Left lung (tissue), 10 donors: ENCODE data around the gene ATP6V0E2. TPM values are rescaled to one million over a fixed set of nuclear protein-coding genes. Genes with fewer than 3 reads are reported as not detected.

Experiments used
- ATAC-seq: fragments of 200-7000 bp; cut with Tn5 transposase; one replicate; pipeline ENCODE4 v1.9.1; 2020; ENCODE audit warnings: moderate library complexity
- DNase-seq, 4 donors: peaks; one replicate each; pipeline ENCODE4 v3.0.0-alpha.2; 2013 to 2020
- H3K27ac ChIP-seq, 2 donors: fragments of 200-600 bp; sonication (generic) in 1 of 2; one replicate each; pipeline versions ENCODE4 v1.5.0 to v1.8.0; 2020 to 2021
- H3K27me3 ChIP-seq, 2 donors: fragments of 200-600 bp; sonication (generic) in 1 of 2; one replicate each; pipeline versions ENCODE4 v1.5.0 to v1.8.0; 2020 to 2021
- H3K36me3 ChIP-seq, 2 donors: fragments of 200-600 bp; sonication (generic) in 1 of 2; one replicate each; pipeline versions ENCODE4 v1.5.0 to v1.8.0; 2020 to 2021
- H3K4me1 ChIP-seq, 2 donors: fragments of 200-600 bp; one replicate each; pipeline ENCODE4 v1.8.0; 2021
- H3K4me3 ChIP-seq, 2 donors: fragments of 200-600 bp; sonication (generic) in 1 of 2; one replicate each; pipeline versions ENCODE4 v1.5.0 to v1.8.0; 2020 to 2021; ENCODE audit warnings: mild to moderate bottlenecking in 1 of 2
- H3K9me3 ChIP-seq, 2 donors: fragments of 200-600 bp; sonication (generic) in 1 of 2; one replicate each; pipeline versions ENCODE4 v1.5.0 to v1.8.0; 2020 to 2021
- intact Hi-C, 2 donors: fragments of 100-400 bp; cut with DNase I; formaldehyde crosslinking; loops; one replicate each; pipeline versions ENCODE4 v1.11.2 to v1.14.2; 2022
- polyA plus RNA-seq, 6 donors: library from polyadenylated mRNA; unstranded; fragments of 120-200 nt; gene quantifications; one replicate each; pipeline ENCODE4 v1.2.1, GENCODE V29; 2013; ENCODE audit not compliant: insufficient read length in 6 of 6
- total RNA-seq, 2 donors: library from RNA; stranded (reverse); fragmentation: NEBNext Ultra II Directional; extraction: Animal tissue kit (Norgen Biotek cat#: 25700); gene quantifications; one replicate each; pipeline ENCODE4 v1.2.1, GENCODE V29; 2021
- TF ChIP-seq, protein P1 (sequence below), 2 donors: fragments of 200-600 bp; sonication (generic) in 1 of 2; IDR thresholded peaks; one replicate each; pipeline versions ENCODE4 v1.5.0 to v1.8.0; 2021; ENCODE audit warnings: antibody characterized with exemption in 2 of 2
- donor health status: DM: no; HTN: yes; CAD: no.
- donor health status: DM: no; HTN: no; CAD: no.

ATP6V0E2 gene
- total and polyA plus RNA-seq, 8 donors = 14.0 to 30.5 (median 16.9) TPM

DNA sequence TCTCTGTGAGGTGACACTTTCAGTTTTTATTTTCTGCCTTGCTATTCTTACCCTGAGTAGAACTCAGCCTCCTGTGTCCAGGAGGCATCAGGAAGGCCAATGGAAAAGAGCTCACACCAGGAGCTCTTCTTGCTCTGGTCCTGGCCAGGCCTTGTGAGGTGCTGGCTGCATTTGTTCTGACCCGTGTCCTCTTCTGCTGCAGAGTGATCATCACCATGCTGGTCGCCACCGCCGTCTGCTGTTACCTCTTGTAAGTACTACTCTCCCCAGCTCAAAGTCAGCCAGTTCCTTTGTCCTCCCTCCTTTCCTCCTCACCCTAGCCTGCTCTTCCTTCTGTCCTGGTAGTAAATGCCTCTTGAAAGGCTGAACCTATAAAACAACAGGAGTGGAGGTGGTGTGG lies 1.6 kb downstream of the ATP6V0E2 start:
- no peaks in the 10 kb centered on the region for H3K9me3 ChIP-seq
- no peak overlapping the region for H3K4me3 ChIP-seq
- intact Hi-C loops = no loop called here
- peaks cover 0 to 7% of the 10 kb centered on the region in 2 donors for H3K36me3 ChIP-seq
- ATAC-seq (no peak), DNase-seq (no peak)
- H3K27ac ChIP-seq = no peak overlapping the region
- peaks cover 13 to 25% of the 10 kb centered on the region in 2 donors for H3K4me1 ChIP-seq
- TF ChIP-seq, protein P1, sequence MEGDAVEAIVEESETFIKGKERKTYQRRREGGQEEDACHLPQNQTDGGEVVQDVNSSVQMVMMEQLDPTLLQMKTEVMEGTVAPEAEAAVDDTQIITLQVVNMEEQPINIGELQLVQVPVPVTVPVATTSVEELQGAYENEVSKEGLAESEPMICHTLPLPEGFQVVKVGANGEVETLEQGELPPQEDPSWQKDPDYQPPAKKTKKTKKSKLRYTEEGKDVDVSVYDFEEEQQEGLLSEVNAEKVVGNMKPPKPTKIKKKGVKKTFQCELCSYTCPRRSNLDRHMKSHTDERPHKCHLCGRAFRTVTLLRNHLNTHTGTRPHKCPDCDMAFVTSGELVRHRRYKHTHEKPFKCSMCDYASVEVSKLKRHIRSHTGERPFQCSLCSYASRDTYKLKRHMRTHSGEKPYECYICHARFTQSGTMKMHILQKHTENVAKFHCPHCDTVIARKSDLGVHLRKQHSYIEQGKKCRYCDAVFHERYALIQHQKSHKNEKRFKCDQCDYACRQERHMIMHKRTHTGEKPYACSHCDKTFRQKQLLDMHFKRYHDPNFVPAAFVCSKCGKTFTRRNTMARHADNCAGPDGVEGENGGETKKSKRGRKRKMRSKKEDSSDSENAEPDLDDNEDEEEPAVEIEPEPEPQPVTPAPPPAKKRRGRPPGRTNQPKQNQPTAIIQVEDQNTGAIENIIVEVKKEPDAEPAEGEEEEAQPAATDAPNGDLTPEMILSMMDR (IDR thresholded peaks at IDR 0.05) = no peak
- peaks cover 0 to 20% of the 10 kb centered on the region in 2 donors for H3K27me3 ChIP-seq

GRCh38 chr7:149877890-149878522 lies 4.2 kb downstream of the ATP6V0E2 start:
- TF ChIP-seq, protein P1 (IDR thresholded peaks at IDR 0.05) = no peak
- Histone ChIP-seq H3K27ac (no peak overlapping the region), H3K36me3 (peaks cover 0 to 7% of the 10 kb centered on the region in 2 donors), H3K4me1 (peaks cover 8 to 16% of the 10 kb centered on the region in 2 donors), H3K9me3 (no peaks in the 10 kb centered on the region), H3K27me3 (peaks cover 0 to 13% of the 10 kb centered on the region in 2 donors), H3K4me3 (no peak overlapping the region)
- ATAC-seq = no peak
- no peak for DNase-seq
- intact Hi-C loops = no loop called here

- H3K27ac ChIP-seq = no peak overlapping the region
- TF ChIP-seq, protein P1 (IDR thresholded peaks at IDR 0.05) = no peak
- peaks cover 6 to 16% of the 10 kb centered on the region in 2 donors for H3K4me1 ChIP-seq
- no peaks in the 10 kb centered on the region for H3K9me3 ChIP-seq
- intact Hi-C loops = no loop called here
- no peak overlapping the region for H3K4me3 ChIP-seq
- DNase-seq (no peak), ATAC-seq (no peak)
- peaks cover 0 to 8% of the 10 kb centered on the region in 2 donors for H3K27me3 ChIP-seq
- H3K36me3 ChIP-seq = peaks cover 0 to 7% of the 10 kb centered on the region in 2 donors
These were observed 4.8 kb downstream of the ATP6V0E2 start for GRCh38 chr7:149878523-149878921.

GRCh38 chr7:149879271-149879743 lies 5.5 kb downstream of the ATP6V0E2 start:
- H3K36me3 ChIP-seq = peaks cover 0 to 7% of the 10 kb centered on the region in 2 donors
- ATAC-seq (no peak), DNase-seq (no peak)
- no peak overlapping the region for H3K4me3 ChIP-seq
- intact Hi-C loops = no loop called here
- no peaks in the 10 kb centered on the region for H3K9me3 ChIP-seq
- H3K27ac ChIP-seq = no peak overlapping the region
- peaks cover 2 to 17% of the 10 kb centered on the region in 2 donors for H3K4me1 ChIP-seq
- TF ChIP-seq, protein P1 (IDR thresholded peaks at IDR 0.05) = no peak
- H3K27me3 ChIP-seq = no peaks in the 10 kb centered on the region

DNA sequence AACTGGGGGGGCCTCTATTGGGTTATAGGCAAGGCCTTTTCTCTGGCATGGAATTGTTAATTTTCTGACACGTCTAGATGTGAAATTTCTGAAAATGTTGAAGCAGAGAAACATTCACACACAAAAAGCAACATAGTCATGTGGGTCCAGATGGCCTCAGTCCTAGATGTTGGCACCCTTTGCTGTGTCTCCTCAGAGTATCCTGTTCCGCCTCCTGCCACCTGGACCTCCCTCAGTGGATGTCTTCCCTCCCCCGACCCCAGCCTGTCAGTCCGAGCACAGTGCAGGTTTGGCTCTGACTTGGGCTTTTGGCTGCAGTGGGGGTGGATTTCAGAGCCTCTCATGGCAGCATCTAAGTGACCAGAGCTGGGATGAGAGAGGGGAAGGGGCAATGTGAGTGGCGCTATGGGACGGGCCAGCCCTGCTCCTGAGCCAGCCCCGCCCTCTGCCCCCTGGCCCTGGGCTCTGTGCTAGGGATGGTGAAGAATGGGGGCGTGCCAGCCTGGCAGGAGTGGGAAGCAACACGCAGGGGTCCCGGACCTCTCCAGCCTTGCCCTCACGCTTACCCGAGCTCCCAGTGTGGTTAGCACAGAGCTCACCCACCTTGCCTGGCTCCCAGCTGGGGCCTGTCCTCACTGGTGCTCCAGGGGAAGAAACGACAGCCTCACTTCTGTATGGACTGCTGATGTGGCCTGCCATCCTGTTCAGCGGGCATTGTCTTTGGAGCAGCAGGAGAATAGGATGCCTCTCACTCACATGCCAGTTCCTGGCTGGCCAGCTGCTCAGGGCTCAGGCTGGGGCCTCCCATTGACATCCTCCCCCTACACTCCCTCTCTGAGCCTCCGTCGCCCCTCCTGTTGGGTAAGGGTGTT lies 6.2 kb downstream of the ATP6V0E2 start:
- TF ChIP-seq, protein P1 (IDR thresholded peaks at IDR 0.05) = no peak
- no peak overlapping the region for H3K27ac ChIP-seq
- ATAC-seq = no peak
- H3K36me3 ChIP-seq = peaks cover 0 to 7% of the 10 kb centered on the region in 2 donors
- H3K4me1 ChIP-seq = peaks cover 0 to 10% of the 10 kb centered on the region in 2 donors
- H3K27me3 ChIP-seq = no peaks in the 10 kb centered on the region
- intact Hi-C loops = no loop called here
- H3K9me3 ChIP-seq = no peaks in the 10 kb centered on the region
- DNase-seq = no peak
- no peak overlapping the region for H3K4me3 ChIP-seq
